GM19351 (cell line): ENCODE data around the gene FN3K.
A peak's percentile ranks its signal among the peaks of the same experiment; 100 is the strongest.

Source experiments
- ATAC-seq: cut with Tn5 transposase; IDR thresholded peaks from one replicate; pipeline ENCODE4 v1.9.1; 2021; ENCODE audit warnings: mild to moderate bottlenecking, moderate library complexity; ENCODE audit not compliant: unreplicated experiment

The FN3K gene

DNA sequence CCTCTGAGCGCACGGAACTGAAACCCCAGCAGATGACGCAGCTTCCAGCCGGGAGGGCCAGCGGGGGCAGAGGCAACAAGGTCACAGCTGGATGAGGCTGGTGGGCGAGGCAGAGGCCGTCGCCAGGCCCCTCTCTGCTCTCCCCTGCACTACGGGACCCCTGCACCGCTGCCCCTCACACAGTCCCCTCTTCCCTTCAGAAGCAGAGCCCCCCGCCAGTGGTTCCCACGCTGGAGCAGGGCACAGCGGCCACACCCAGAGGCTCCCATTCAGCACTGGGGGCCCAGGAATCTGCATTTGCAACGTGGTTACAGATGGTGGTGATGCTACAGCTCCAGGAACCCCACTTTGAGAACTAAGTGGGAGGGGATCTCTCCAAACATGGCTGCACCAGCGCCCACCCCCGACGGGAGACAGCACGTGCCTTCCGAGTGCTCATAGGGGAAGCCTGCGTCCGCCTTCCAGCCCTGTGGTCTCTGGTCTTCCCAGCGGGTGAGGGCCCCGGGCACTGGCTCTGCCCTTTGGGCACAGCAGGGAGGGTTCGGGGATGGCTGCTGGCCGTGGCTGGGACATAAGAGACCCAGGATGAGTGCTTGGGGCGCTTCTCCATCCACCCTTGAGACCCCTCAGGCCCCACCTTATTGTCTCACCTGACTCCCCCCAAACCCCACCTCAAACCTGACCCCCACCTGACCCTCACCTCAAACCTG is 32.2 kb upstream of the FN3K start:
- ATAC-seq: no peak

DNA sequence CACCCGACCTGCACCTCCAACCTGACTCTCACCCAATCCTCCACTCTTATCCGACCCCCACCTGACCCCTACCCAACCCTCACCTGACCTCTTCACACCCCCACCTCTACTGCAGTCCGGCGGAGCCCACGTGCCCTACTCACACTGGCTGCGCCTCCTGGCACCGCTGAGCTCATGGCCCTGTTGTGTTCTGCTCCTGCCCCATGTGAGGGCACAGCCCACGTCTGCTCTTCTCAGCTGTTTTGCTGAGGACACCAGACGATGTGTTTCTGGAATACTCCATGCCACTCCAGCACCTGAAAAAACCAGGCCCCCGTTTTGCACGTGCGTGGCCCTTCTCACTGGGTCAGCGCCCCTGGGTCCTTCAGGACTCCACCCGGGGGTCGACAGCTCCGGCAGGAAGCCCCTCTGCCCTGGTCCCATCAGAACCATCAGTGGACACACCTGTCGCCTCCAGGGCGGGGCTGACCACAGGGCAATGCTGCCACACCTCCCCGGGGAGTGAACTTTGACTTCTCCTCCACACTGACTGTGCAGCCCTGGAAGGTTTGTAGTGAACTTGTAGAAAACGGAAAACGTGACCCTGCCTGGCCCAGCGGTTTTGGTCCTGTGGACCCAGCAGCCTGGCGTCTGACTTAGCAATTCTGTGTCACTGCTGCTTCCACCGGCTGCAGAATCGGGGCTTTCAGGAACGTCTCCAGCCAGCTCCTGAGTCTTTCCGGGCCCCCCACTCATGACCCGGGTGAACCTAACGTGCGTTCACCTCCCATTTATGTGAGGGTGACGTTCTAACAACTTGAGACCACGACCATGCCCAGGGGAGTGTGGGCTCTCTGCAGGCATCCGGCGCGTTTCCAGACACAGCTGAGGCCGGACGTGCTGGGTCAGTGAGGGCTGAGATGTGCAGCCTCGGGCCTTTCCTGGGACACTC is 31.2 kb upstream of the FN3K start:
- ATAC-seq: no peak

DNA sequence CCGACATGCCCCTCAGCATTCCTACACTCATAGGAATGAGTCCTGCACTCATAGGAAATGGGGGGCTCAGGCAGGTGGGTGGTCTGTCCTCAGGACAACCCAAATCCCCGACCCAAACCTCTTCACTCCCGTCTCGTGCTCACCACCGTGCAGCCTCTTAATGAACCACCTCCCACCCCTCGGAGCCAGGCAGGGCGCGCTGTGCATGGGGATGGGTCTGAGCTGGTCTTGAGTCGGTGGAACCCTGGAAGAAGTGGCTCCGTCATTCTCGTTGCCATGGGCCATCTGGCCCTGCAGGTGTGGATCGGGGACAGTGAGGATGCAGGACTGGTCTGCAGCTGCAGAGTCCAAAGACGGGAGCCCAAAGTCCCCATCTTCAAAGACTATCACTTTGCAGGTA is 30.5 kb upstream of the FN3K start:
- ATAC-seq: no peak

DNA sequence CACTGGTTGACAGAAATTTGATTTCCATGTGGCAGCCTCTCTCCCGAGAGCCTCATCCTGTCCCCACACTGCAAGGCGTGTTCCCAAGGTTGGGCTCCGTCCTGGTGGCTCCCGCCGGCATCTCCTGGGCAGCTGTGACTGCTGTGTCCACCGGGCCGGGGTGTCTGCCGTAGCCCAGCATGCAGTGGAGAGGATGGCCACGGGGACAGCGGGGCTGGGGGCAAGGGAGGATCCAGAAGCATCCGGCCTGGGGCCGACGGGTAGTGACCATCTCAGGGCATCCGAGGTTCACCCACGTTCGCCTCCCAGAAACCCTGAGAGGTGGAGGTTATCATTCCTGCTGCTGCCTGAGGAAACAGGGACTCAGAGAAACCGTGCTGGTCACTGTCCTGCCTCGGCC is 29.7 kb upstream of the FN3K start:
- no peak for ATAC-seq

DNA sequence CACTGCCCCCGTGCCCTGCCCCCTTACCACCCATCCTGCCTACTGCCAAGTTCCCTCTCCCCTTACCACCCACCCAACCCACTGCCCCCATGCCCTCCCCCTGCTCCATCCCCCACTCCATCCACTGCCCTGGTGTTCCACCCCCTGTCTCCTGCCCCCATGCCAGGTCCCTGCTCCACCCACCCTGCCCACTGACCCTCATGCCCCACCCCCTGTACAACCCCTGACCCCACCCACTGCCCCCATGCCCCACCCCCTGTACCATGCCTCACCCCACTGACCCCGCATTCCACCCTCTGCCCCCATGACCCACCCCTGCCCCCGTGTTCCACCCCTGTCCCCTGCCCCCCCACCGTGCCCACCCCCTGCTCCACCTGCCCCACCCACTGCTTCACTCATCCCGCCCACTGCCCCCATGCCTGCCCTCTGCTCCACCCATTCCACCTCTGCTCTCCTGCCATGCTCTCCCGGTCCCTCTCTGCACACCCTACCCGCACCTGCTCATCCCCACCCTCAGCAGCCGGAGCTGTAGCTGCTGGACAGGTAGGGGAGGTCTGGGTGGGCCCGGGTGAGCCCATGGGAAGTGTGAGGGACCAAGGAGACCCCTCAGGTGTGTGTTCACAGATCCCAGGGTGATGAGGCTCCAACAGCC is 26.3 kb upstream of the FN3K start:
- ATAC-seq: no peak

DNA sequence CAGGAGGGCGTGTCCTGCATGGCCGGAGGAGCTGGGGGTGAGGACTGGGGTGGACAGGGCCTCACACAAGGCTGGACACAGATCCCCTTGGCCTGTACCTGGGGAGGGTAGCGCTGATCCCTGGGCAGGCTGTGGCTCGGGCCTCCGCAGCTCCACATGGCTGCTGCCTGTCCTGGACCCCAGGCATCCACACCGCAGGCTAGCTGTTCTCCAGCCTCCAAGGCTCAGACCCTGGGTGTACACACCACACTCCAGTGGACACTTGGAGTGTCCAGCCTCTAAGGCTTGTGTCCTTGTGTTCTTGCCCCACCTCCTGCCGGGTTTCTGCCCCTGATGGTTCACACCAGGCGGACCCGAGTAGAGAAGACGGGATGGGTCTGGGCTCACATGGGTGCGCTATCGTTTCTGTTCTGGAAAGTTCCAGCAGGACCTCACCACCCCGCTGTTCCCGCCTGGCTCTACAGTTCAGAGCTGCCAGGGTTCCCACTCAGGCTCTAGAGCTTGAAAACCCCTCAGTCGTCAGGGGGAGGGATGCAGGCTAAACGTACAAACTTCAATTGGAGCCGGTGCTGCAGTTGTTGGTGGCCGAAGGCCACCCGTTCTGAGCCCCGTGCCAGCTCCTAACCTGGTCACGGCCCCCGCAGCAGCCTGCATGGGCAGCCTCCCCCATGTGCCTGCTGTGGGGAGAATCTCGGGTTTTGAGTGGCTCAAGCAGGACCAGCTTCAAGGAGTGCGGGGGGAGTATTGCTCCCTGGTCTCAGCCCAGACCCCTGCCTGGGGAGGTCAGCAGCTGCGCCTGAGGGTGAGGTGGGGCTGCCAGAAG is 25.5 kb upstream of the FN3K start:
- ATAC-seq: no peak

DNA sequence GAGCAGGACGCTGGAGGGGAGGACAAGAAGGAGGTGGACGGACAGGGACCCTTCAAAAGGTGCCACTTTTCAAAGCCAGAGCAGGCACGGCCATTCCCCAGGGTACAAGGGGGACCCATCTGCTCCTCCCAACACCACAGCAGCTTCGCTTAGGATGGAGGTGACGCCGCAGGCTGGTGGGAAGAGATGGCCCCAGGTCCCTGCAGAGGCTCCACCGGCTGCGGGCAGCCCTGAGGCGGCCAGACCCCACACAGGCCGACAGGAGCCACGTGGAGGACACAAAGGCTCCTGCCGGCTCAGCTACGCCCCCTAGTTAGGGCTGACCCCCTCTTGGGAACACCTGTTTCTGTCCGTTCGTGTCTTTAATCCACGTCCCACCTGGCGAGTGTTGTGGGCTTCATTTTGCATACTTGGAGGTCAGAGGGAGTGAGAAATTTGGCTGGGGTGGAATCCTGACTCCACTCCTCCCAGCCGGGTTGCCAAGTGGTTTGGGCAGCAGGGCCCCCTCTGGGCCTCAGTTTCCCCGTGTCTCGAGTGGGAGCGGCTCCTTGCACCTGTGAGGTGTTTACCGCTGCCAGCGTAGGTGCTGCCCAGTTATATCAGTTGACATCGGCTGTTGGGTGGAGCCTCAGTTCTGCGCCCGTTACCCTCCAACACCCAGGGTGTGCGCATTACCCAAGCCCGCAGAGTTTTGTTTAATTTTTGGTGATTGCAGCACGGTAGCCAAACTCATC is 24.7 kb upstream of the FN3K start:
- ATAC-seq: no peak

DNA sequence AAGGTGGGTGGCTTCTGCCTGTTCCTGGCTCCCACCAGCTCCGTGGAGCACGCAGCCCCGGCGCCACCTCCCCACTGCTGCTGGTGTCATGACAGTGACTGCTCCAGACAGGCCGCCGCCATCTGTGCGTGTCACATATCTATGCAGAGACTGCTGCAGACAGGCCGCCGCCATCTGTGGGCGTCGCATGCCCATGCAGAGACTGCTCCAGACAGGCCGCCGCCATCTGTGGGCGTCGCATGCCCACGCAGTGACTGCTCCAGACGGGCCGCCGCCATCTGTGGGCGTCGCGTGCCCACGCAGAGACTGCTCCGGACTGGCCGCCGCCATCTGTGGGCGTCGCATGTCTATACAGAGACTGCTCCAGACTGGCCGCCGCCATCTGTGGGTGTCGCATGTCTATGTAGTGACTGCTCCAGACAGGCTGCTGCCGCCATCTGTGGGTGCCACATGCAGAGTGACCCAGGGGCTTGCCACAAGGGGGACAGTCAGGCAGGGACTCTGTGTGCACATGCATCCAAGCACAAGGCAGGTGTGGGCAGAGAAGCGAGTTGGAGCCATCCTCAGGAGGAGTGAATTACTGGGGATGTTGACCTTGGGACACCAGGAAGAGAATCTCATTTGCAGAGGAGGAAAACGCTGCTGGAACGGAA is 22.2 kb upstream of the FN3K start:
- no peak for ATAC-seq

DNA sequence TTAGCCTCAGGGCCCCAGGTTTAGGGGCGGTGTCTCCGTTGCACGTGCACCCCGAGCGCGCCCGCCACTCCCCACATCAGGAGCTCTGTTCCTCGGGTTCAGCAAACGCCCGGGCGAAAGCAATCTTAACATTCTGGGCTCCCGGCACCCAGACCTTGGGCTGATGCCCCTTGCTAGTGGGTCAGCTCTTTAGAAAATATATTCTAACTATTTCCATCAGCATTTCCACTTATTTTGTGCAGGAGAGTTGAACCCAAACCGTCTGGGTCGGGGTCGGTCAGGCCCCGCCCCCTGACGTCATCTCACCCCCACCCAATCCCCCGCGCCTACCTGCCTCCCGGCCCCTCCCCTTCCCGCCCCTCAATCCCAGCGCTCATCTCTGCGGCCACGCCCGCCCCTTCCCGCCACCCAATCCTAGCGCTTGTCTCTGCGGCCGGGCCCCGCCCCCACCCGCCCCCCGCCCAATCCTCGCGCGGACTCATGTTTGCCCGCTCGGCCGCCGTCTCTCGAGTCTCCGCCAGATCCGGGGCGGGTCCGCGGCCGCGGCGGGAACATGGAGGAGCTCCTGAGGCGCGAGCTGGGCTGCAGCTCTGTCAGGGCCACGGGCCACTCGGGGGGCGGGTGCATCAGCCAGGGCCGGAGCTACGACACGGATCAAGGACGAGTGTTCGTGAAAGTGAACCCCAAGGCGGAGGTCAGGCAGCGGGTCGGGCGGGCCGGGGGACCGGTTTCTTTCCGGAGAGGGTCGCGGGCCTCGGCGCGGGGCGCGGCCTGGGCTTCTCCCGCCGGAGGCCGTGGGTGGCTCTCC is 19.0 kb upstream of the FN3K start, which contains the start of gene FN3KRP:
TSS of gene FN3KRP (plus strand) at position 504 of the 808 bp plus-strand sequence. CDS start at position 554, 50 bp downstream.
- peak; percentile 74 for ATAC-seq

DNA sequence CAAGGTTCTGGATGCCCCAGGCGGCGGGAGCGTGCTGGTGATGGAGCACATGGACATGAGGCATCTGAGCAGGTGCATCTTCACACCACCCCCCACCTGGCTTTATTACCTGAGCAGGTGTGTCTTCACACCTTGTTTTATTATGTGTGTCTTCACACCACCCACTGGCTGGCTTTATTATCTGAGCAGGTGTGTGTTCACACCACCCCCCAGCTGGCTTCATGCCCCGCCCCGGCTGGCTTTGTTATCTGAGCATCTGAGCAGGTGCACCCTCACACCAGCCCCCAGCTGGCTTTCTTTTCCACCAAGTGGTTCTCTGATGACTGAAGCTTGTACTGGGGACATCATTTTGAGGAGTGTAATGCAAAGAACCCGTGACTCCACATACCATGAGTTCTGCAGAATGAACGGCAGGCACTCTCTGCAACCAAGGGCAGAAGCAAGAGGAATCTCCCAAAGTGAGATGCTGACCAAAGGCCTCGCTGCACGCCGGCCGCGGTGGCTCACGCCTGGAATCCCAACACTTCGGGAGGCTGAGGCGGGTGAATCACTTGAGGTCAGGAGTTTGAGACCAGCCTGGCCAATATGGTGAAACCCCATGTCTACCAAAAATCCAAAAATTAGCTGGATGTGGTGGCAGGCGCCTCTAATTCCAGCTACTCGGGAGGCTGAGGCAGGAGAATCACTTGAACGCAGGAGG is 16.3 kb upstream of the FN3K start:
- no peak for ATAC-seq

DNA sequence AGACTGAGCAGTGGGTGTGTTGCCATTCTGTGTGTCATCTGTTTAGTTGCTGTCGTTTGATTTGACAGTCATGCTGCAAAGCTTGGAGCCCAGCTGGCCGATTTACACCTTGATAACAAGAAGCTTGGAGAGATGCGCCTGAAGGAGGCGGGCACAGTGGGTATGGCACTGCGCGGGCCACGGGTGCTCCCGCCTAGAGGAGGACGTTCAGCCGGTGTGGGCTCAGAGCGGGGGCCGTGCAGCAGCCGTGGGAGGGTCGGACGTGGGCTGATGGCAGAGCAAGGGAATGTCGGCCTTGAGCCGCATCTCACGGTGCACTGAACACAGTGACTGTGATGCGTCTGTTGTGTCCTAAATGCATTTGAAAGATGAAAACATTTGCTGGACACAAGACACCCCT is 15.2 kb upstream of the FN3K start:
- ATAC-seq: no peak

DNA sequence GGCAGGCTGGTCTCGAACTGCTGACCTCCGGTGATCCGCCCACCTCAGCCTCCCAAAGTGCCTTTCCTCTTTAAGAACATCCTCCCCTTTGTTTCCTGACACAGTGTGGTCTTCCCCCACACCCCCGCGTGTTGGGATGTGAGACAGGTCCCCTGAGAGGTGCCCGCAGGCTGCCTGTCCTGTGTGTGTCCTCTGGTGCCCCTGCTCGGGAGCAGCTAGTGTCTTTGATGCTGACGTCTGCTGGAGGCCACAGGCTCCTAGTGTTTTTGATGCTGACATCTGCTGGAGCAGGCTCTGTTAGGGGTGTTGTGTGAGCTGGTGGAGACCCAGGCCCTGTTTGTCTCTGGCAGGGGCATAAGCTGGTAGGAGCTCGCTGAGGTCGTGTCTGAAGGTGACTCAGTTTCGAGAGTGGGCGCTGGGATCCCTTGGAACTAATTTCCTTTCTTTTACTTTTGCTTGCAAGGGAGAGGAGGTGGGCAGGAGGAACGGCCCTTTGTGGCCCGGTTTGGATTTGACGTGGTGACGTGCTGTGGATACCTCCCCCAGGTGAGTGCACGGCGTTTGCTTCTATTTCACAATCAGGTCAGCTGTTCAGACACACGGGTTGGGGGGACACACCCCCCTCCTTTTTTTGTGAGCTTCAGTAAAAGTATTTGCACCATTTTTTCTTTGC is 12.9 kb upstream of the FN3K start:
- no peak for ATAC-seq

DNA sequence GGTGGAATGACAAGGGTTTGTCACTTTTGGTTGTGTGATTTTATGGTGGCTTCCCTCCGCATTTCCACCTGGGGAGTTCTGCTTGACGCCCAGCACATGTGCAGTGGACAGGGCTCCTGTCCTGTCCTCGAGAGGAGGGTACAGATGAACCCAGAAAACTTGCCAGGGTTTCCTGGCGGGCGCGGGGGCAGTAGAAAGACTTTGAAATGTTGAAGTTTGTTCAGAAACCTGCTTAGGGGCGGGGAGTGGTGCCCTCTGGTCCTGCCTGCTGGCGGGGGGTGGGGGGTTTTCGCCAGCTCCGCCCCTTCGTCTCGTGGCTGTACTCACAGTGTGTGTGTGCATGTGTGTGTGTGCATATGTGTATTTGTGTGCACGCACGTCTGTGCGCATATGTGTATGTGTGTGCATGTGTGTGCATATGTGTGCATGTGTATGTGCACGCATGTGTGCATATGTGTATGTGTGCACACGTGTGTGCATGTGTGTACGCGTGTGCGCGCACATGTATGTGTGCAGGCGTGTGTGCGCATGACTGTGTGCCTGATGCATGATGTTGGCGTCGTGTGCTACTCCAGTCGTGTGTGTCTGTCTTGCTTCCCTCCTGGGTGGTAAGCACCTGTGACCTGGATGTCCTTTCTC is 12.1 kb upstream of the FN3K start:
- ATAC-seq: no peak

DNA sequence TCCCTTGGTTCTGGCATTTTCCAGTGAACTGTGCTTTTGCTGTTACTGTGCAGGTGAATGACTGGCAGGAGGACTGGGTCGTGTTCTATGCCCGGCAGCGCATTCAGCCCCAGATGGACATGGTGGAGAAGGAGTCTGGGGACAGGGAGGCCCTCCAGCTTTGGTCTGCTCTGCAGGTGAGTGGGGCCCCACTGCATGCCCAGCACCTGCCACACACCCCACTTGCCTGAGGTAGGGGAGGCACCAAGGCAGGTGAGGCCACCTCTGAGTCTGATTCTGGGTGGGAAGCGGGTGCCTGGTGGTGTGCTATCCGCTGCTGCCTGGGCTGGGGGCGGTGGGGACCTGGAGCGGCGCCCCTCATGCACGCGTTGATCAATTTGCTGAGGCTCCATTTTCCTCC is 9.0 kb upstream of the FN3K start:
- no peak for ATAC-seq

DNA sequence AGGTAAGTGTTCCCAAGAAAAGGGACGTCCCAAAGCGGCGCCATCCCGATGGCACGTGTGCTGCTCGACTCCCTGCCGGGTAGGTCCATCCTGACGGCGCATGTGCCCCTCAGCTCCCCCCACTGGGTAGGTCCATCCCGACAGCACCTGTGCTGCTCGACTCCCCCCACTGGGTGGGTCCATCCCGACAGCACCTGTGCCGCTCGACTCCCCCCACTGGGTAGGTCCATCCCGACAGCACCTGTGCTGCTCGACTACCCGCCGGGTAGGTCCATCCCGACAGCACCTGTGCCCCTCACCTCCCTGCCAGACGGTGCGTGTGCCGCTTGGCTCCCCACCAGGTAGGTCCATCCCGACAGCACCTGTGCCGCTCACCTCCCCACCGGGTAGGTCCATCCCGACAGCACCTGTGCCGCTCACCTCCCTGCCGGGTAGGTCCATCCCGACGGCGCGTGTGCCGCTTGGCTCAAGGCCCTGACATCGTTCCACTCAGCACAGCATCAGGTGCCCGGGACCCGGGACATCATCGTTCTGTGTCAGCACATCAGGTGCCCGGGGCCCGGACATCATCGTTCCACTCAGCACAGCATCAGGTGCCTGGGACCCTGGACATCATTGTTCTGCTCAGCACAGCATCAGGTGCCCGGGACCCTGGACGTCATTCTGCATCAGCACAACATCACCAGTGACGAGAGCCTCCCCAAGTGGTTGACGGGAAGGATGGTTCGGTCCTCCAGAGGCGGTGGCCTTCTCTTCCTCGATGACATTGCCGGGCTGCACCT is 5.7 kb upstream of the FN3K start:
- no peak for ATAC-seq

DNA sequence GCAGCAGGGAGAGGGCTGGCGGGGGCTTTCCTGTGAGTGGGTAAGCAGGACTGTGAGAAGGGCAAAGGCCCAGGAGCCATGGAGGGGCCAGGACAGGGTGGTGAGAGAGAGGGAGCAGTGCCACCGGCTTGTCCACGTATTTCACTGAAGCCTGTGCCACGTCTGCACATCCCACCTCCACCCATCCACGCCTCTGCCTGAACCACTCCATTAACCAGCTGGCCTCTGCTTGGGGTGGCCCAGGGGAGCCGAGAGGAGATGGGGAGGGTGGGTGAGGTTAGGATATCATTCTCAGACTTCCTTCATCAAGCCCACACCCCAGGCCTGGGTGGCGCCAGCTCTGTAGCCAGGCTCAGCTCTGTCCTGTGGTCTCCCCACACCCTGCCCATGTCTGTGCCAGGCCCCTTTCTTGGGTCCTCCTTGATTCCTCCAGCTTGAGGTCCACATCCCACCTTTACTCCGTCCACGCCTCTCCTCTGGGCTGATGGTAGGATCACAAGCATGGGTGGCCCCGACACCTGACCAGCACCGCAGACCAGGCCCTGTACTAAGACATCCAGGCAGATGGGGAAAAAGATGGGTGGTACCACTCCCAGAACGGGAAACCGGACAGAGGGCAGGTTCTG is 3.2 kb upstream of the FN3K start:
- ATAC-seq: no peak
